HG02973 (cell line): Measurements from ENCODE around the gene CHRND.
"Not testable (repeated sequence)": the region's sequence is repeated elsewhere in the genome, so short reads cannot be mapped to it uniquely, and the experiment has no call there.

ENCODE experiments used
- ATAC-seq: cut with Tn5 transposase; IDR thresholded peaks from one replicate; pipeline ENCODE4 v1.9.1; 2021; ENCODE audit warnings: moderate library complexity; ENCODE audit not compliant: unreplicated experiment

The CHRND gene

DNA sequence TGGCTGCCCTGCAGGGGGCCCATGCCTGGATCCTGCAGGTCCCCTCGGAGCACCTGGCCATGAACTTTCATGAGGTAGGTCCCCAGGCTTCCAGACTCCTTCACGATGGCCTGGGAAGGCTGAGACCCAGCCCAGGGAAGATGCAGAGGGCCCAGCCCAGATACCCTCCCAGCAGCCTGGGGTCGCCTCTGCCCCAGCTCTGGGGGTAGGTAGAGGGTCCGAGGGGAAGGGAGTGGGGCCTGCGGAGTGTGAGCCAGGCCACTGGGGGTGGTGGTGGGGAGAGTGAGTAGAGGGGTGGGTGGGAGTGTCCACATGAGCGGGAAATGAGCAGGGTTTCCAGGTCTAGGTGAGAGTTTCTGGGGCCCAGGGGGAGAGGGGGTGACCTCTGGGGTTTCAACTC lies 1.2 kb upstream of the CHRND start:
- no peak for ATAC-seq

- no peak for ATAC-seq
Measured at GRCh38 chr2:232525199-232525598, 761 bp upstream of the CHRND start.

DNA sequence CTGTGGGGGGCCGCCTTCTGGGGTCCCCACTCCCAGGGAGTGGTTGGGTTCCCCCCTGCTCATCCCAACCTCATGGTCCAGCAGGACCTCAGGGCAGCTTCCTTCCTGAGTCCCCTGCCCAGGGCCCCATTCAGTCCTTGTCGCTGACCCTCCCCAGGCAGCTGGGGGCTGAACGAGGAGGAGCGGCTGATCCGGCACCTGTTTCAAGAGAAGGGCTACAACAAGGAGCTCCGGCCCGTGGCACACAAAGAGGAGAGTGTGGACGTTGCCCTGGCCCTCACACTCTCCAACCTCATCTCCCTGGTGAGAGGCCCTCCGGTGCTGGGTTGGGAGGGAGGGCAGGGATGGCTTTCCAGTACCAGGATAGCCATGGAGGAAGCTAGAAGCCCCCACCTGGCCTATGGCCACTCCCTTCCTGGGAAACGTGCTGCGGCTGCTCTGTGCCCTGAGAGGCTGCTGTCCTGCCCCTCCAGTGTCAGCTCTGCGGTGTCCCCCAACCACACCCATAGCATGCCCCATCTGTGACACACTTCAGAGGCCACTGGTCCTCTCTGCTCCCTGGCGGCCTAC lies 497 bp downstream of the CHRND start:
- no peak for ATAC-seq

DNA sequence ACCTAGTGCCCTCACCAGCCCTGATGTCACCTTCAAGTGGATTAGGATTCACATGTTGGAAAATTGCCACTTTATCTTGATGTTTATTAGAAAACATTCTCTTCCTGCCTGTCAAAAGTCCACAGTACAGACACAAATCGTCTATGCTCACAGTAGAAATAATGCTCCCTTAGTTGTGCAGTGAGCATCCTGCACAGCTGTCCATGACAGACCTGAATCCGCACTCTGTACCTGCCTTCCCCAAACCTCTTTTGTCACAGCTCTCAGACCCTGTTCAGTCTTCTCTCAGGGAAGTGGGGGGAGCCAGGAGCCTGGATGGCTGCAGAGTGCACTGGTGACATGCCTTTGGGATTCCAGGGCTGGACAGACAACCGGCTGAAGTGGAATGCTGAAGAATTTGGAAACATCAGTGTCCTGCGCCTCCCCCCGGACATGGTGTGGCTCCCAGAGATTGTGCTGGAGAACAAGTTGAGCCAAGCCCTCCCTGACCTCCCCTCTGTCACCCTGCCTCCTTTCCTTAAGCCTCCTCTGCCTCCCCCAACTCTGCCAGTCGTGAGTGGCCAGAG lies 2.0 kb downstream of the CHRND start:
- ATAC-seq: no peak

DNA sequence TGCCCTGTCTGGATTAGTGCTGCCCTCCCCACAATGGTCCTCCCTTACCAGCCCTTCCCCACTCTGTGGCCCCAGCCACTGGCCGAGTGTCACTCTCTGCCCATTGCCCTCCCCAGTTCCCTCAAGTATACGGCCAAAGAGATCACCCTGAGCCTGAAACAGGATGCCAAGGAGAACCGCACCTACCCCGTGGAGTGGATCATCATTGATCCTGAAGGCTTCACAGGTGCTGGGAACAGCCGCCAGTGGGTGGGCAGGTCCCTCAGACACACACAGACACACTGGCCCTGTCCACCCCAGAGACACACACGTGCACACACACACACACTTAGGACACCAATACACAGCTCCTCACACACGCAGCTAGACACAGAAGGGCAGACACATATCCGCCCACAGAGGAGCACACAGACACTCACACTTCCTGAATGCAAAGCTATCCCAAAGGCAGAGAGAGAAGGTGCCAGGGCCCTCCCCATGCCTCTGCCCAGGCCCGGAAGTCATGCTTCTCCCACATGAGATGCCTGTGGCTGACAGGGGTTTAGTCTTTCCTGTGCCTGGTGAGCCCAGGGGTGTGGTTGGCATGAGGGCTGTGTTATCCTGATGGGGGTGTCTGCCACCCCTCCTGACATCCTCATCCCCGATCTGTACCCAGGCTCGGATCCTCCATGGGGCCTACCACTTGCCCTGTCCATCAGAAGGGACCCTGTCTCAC lies 2.9 kb downstream of the CHRND start:
- ATAC-seq: no peak

- ATAC-seq: no peak
Measured at GRCh38 chr2:232529806-232530547, 4.0 kb downstream of the CHRND start.

DNA sequence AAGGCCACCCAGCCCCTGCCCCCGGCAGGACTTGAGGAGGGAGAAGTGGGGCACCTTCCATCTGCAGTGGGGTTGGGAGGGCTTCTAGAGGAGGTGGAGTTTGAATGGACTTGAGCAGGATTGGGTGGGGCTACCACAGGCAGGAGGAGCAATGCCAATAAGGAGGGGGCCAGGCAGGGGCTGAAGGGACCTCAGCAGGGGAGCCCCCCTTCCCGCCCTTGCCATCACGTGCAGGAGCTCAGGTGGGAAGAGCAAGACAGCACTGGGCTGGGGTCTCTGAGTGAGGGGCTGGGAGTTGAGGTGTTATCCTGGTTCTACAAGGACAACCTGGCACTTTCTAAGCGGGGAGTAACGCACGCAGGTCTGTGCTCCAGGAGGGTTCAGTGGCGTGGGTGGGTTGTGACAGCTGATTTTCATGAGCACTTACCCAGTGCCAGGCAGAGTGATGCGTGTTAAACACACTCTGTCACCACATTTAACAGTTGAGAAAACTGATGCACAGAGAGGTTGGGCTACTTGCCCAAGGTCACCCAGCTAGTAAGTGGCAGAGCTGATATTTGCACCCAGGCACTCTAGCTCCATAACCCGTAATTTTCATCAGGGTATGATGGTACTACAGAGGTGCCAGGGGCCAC lies 4.8 kb downstream of the CHRND start:
- ATAC-seq: no peak

GRCh38 chr2:232532419-232532818 lies 6.5 kb downstream of the CHRND start:
- ATAC-seq: no peak

DNA sequence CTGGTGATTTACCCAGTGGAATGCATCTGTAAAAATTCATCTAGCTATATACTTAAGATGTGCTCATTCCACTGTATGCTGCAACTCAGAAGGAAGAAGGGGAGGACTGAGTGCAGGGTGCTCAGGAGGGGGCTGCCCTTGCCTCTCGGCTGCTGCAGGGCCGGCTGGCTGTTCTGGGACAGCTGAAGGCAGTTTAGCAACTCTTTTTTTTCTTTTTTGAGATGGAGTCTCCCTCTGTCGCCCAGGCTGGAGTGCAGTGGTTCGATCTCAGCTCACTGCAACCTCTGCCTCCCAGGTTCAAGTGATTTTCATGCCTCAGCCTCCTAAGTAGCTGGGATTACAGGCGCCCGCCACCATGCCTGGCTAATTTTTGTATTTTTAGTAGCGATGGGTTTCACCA lies 6.9 kb downstream of the CHRND start:
- not testable (repeated sequence) for ATAC-seq

GRCh38 chr2:232533944-232534710 lies 8.2 kb downstream of the CHRND start:
- ATAC-seq: no peak

DNA sequence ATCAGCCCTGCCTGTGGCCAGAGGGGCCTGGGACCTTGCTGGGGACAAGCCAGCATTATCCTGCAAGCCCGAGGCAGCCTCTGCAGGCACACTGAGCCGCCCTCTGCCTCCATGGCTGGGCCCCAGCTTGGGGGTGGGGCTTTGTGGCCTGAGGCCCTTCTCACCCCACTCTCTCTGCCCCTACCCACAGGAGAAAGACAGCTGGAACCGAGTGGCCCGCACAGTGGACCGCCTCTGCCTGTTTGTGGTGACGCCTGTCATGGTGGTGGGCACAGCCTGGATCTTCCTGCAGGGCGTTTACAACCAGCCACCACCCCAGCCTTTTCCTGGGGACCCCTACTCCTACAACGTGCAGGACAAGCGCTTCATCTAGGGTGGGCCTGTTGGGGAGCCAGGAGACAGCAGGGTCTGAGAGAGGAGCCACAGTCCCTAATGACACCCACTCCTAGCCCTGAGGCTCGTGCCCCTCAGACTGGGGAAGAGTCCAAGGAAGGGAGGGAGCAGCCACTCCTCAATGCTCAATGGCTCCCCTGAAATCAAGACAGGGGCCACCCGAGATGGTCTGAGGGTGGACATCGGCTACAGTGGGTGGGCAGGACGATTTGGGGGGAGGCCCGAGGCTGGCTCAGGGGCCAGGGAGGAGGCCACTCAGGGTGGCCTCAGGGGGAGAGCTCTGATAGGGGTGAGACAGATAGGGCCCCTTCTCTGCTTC lies 9.1 kb downstream of the CHRND start:
- no peak for ATAC-seq

GRCh38 chr2:232535761-232536530 lies 10.0 kb downstream of the CHRND start:
- no peak for ATAC-seq

DNA sequence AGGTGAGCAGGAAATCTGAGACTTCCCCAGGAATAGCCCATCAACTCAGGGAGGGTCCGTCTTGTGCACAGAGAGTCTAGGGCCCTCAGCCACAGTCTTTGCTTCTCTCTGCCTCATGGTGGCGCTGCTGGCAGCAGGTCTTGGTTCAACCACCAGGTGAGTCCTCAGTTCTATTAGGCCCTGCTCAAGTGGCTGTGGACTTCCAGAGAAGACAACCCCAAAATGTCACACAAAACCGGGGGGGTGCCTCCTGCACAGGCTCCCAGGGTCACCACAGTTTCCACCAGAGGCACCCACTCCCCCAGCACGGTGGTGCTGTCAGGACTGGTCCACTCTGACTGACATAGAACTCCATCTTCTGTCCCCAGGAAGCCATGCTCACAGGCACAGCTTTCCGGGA lies 11.1 kb downstream of the CHRND start:
- no peak for ATAC-seq

DNA sequence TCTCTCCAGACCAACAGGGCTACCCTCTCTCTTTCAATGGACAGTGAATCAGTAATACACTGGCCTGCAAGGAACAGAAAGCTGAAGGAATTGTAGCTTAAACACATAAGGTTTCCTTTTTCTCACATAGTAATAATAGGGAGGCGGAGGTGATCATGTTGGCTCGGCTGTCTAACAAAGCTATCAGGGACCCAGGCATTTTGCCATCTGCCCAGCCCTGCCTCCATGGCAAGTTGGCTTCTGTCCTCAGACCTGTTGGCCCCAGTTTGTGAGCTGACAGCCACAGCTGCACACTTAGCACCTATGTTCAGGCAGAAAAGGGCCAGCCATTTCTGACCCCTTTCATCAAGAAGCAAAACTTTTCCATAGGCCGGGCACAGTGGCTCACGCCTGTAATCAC lies 11.5 kb downstream of the CHRND start:
- no peak for ATAC-seq

- ATAC-seq: no peak
Measured at GRCh38 chr2:232538671-232539070, 12.7 kb downstream of the CHRND start.

GRCh38 chr2:232539298-232540231 lies 13.6 kb downstream of the CHRND start, which contains the start of gene CHRNG:
CHRNG (plus strand) TSS chr2:232539692; CDS start chr2:232539748, 56 bp downstream.
- ATAC-seq: no peak

DNA sequence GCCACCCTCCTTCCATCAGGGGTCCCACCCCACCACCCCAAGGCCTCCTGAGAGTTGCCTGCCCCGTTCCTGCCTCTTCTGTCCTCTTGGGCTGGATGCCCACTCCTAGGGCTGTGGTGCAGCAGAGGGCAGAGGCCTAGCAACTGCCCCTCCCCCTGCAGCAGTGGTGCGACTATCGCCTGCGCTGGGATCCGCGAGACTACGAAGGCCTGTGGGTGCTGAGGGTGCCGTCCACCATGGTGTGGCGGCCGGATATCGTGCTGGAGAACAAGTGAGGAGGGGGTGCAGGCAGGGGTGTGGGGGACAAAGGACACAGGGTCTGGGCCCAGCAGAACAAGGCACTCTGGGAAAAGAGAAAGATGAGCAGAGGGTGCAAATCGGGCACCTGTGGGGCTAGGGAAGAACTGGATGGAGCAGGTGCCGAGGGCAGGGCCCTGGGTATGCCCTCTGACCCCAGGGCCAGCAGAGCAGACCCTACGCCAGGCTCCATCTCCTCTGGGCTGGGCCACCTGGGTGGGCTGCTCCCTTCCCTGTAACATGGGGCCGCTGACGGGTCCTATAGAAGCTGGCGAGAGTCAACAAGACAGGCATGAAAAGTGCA lies 14.6 kb downstream of the CHRND start:
- no peak for ATAC-seq
